ENCODE measurements around the gene SLC44A1.

DNA sequence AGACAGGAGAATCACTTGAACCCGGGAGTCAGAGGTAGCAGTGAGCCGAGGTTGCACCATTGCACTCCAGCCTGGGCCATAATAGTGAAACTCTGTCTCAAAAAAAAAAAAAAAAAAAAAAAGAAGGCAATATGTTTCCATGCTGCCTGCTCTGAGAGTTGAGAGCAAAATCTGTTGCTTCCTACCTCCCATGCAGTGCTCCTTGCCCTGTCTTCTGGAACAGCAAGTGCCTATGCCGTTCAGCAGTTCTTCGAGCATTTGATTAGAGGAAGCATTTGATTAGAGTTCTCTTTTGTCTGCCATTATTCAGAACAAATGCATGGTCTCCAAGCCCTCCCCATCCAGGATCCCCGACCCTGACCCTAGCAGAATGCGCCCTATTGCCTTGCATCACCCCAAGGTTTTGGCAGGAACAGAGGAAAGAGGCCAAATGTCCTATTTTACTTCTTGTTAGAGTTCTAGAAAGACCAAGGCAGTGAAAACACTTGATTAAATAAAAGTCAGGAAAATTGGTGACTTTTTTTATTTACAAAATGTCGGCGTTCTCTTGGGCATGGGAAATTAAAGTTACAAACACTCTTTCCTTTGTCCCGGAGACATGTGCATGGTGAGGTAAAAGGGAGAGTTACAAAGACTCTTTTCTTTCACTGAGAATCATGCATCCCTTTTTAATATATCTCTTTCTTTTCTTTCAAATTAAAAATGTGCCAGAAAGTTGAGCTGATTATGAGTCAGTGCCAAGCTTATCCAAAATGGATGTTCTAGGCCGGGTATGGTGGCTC, 175.6 kb downstream of the SLC44A1 start:
- TF ChIP-seq YY1 (IDR thresholded peaks at IDR 0.05; ENCODE audit: insufficient read depth, insufficient read length): no peak
- TF ChIP-seq ZNF274 (IDR thresholded peaks at IDR 0.05; ENCODE audit: low read depth, low read length): no peak
